Measurements from ENCODE around the gene USP43.

DNA sequence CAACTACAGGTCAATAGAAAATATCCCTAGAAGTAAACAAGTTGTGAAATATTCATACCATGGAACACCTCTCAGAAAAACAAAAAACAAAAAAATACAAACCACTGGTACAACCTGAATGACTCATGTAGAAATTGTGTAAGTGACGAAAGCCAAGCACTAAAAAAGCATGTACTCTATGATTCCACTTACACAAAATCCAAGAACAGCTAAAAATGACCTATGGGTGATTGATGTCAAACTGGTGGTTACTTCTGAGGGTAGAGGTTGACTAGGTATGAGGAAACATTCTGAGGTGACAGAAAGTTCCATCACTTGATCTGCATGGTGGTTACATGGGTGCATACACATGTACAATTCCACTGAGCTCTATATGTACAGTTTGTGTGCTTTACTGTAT is 114.9 kb downstream of the USP43 start:
- TF ChIP-seq, protein P1, sequence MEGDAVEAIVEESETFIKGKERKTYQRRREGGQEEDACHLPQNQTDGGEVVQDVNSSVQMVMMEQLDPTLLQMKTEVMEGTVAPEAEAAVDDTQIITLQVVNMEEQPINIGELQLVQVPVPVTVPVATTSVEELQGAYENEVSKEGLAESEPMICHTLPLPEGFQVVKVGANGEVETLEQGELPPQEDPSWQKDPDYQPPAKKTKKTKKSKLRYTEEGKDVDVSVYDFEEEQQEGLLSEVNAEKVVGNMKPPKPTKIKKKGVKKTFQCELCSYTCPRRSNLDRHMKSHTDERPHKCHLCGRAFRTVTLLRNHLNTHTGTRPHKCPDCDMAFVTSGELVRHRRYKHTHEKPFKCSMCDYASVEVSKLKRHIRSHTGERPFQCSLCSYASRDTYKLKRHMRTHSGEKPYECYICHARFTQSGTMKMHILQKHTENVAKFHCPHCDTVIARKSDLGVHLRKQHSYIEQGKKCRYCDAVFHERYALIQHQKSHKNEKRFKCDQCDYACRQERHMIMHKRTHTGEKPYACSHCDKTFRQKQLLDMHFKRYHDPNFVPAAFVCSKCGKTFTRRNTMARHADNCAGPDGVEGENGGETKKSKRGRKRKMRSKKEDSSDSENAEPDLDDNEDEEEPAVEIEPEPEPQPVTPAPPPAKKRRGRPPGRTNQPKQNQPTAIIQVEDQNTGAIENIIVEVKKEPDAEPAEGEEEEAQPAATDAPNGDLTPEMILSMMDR (IDR thresholded peaks at IDR 0.05), result no peak
- no peak for TF ChIP-seq POLR2A (IDR thresholded peaks at IDR 0.05)
- TF ChIP-seq EP300 (IDR thresholded peaks at IDR 0.05), result no peak
